Type B pancreatic cell (in vitro differentiated cells): ENCODE measurements around the gene ATG16L1. TPM values are rescaled to one million over a fixed set of nuclear protein-coding genes. Genes with fewer than 3 reads are reported as not detected.

Source experiments
- DNase-seq: peaks from one replicate; pipeline ENCODE4 v3.0.0; 2021; ENCODE audit warnings: mixed read lengths; ENCODE audit not compliant: unreplicated experiment; ENCODE audit errors: extremely low spot score
- H3K27ac Mint-ChIP-seq: 2 replicates; pipeline ENCODE4 v1.8.0; 2021; ENCODE audit warnings: mild to moderate bottlenecking, mixed read lengths
- H3K27me3 Mint-ChIP-seq: 2 replicates; pipeline ENCODE4 v1.8.0; 2021; ENCODE audit warnings: mixed read lengths
- H3K36me3 Mint-ChIP-seq: 2 replicates; pipeline ENCODE4 v1.8.0; 2021; ENCODE audit warnings: mixed read lengths
- H3K4me1 Mint-ChIP-seq: one replicate; pipeline ENCODE4 v1.8.0; 2021; ENCODE audit warnings: mixed read lengths; ENCODE audit not compliant: unreplicated experiment
- H3K4me3 Mint-ChIP-seq: 2 replicates; pipeline ENCODE4 v1.8.0; 2021; ENCODE audit warnings: mild to moderate bottlenecking, mixed read lengths
- H3K9me3 Mint-ChIP-seq: 2 replicates; pipeline ENCODE4 v1.8.0; 2021; ENCODE audit warnings: mixed read lengths
- total RNA-seq: library from RNA; stranded (reverse); gene quantifications from 2 replicates; pipeline ENCODE4 v1.2.1, GENCODE V29; 2021; ENCODE audit warnings: low replicate concordance
- TF ChIP-seq, protein P1 (sequence below): fragments of 200-600 bp; sonication (generic); conservative IDR thresholded peaks from 2 replicates; pipeline ENCODE4 v1.5.0; 2021; ENCODE audit warnings: antibody characterized with exemption, mild to moderate bottlenecking

ATG16L1 gene
- total RNA-seq, 1 donor from 2014 or later, result 50.3 TPM

DNA sequence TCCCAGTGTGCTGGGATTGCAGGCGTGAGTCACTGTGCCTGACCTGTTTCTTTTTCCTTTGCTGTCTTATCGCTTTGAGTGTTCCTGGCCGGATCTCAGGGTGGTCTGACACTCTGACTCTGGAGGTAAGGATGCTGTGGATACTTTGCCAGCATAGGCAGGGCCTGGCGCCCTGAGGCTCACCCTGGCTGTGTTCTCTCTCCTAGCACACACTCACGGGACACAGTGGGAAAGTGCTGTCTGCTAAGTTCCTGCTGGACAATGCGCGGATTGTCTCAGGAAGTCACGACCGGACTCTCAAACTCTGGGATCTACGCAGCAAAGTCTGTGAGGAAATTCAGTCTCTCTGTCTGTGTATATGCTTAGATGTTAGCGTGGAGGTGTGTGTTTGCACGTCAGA is 38.2 kb downstream of the ATG16L1 start:
- Mint-ChIP-seq H3K27ac (peak overlapping the region; percentile 78), H3K4me1 (no peaks in the 10 kb centered on the region), H3K27me3 (no peaks in the 10 kb centered on the region), H3K4me3 (no peak overlapping the region), H3K9me3 (no peaks in the 10 kb centered on the region), H3K36me3 (peaks cover 44% of the 10 kb centered on the region)
- DNase-seq, result no peak
- TF ChIP-seq, protein P1, sequence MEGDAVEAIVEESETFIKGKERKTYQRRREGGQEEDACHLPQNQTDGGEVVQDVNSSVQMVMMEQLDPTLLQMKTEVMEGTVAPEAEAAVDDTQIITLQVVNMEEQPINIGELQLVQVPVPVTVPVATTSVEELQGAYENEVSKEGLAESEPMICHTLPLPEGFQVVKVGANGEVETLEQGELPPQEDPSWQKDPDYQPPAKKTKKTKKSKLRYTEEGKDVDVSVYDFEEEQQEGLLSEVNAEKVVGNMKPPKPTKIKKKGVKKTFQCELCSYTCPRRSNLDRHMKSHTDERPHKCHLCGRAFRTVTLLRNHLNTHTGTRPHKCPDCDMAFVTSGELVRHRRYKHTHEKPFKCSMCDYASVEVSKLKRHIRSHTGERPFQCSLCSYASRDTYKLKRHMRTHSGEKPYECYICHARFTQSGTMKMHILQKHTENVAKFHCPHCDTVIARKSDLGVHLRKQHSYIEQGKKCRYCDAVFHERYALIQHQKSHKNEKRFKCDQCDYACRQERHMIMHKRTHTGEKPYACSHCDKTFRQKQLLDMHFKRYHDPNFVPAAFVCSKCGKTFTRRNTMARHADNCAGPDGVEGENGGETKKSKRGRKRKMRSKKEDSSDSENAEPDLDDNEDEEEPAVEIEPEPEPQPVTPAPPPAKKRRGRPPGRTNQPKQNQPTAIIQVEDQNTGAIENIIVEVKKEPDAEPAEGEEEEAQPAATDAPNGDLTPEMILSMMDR, result no peak

DNA sequence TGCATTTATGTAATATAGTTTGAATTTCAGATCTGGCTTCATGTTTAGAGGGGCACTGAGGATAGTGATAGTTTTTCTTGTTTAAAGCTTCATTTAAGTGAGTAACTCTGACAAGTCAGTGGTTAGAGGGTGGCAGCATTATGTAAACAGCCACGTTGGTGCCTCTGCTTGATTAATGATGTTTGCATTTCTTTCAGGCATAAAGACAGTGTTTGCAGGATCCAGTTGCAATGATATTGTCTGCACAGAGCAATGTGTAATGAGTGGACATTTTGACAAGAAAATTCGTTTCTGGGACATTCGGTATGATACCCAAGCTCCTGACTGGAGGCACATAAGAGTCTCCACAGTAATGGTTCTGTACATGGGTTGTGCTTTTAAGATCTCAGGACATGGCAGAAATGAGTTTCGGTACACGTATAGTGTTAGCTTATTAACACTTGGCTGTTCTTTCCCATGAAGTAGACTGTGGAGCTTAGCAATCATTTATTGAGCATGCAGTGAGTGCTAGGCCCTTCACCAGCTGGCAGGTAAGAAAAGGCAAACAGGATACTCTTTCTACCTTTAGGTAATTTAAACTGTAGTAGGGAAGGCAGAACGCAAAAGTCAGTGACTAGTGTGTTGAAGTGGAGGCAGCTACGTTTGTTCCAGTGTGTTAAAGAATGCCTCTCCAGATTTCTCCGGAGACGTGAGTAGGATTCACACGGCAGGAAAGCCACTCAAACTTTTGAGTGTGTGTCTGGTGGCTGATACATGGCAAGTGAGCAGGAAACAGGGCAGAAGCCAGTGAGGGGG is 38.8 kb downstream of the ATG16L1 start:
- H3K27me3 Mint-ChIP-seq, result no peaks in the 10 kb centered on the region
- peaks cover 38% of the 10 kb centered on the region for H3K36me3 Mint-ChIP-seq
- no peak for DNase-seq
- TF ChIP-seq, protein P1, result no peak
- no peaks in the 10 kb centered on the region for H3K4me1 Mint-ChIP-seq
- H3K9me3 Mint-ChIP-seq, result no peaks in the 10 kb centered on the region
- no peak overlapping the region for H3K4me3 Mint-ChIP-seq
- peak overlapping the region; percentile 78 for H3K27ac Mint-ChIP-seq

DNA sequence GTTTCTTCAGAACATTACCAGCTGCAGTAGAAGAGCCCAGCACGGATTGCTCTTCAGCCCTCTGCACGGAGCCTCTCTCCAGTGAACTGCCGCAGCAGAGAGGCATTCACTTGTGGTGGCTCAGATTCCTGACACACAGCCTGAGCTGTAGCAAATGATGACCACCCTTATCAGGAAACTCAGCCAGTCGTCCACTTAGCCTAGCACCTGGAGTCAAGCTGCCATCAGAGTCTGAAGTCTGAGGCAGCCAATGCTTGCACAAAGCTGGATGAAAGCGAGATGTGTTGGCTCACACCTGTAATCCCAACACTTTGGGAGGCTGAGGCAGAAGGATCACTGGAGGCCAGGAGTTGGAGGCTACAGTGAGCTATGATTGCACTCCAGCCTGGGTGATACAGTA is 44.4 kb downstream of the ATG16L1 start:
- Mint-ChIP-seq H3K4me1 (peaks cover 4% of the 10 kb centered on the region), H3K4me3 (no peak overlapping the region), H3K27ac (no peak overlapping the region), H3K36me3 (peaks cover 33% of the 10 kb centered on the region), H3K9me3 (no peaks in the 10 kb centered on the region), H3K27me3 (no peaks in the 10 kb centered on the region)
- no peak for DNase-seq
- TF ChIP-seq, protein P1, result no peak

DNA sequence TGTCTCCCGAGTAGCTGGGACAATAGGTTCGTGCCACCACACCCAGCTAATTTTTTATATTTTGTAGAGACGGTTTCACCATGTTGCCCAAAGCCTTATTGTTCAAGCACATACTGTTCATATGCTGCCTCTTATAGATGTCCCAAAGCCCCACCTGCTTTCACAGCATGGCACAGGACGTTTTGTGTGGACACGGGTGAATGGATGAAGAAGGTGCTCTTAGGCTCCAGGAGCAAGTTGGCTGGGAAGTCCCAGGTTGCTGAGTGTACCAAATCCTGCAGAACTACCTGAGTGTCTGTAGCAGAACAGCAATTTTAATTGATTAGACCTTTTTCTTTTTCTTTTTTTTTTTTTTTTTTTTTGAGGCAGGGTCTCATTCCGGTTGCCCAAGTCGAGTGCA is 45.6 kb downstream of the ATG16L1 start:
- H3K4me3 Mint-ChIP-seq, result no peak overlapping the region
- no peak for DNase-seq
- H3K36me3 Mint-ChIP-seq, result peaks cover 27% of the 10 kb centered on the region
- H3K9me3 Mint-ChIP-seq, result no peaks in the 10 kb centered on the region
- TF ChIP-seq, protein P1, result no peak
- H3K27ac Mint-ChIP-seq, result peak overlapping the region; percentile 58
- no peaks in the 10 kb centered on the region for H3K27me3 Mint-ChIP-seq
- peaks cover 4% of the 10 kb centered on the region for H3K4me1 Mint-ChIP-seq

DNA sequence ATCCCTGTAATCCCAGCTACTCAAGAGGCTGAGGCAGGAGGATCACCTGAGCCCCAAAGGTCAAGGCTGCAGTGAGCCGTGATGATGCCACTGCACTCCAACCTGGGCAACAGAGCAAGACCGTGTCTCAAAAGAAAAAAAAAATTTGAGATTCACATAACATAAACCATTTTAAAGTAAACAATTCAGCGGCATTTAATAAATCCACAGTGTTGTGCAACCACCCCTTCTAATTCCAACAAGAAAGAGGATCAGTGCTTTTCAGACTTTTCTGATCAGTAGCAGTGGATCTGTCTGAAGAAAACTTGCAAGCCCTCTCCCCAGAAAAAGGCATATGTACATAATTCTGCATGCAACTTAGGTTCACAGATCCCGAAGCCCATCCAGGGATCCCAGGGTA is 48.9 kb downstream of the ATG16L1 start:
- no peak overlapping the region for H3K27ac Mint-ChIP-seq
- TF ChIP-seq, protein P1, result no peak
- no peak for DNase-seq
- no peaks in the 10 kb centered on the region for H3K27me3 Mint-ChIP-seq
- peaks cover 11% of the 10 kb centered on the region for H3K36me3 Mint-ChIP-seq
- H3K4me3 Mint-ChIP-seq, result no peak overlapping the region
- H3K4me1 Mint-ChIP-seq, result peaks cover 4% of the 10 kb centered on the region
- H3K9me3 Mint-ChIP-seq, result no peaks in the 10 kb centered on the region
